A673 (cell line): ENCODE results near the gene GALNT2. TPM values are rescaled to one million over a fixed set of nuclear protein-coding genes. Genes with fewer than 3 reads are reported as not detected.

Source experiments
- BruUV-seq: library from RNA; stranded (reverse); fragments of 400-500 nt; replicated peaks from 2 replicates; lab custom pipeline; 2021; lab: Mats Ljungman, UMichigan
- CTCF ChIA-PET: fragments of 300-600 bp; sonication (Branson Sonifier 250); formaldehyde crosslinking; loops from one replicate; lab custom pipeline; 2022; ENCODE audit warnings: antibody characterized with exemption; lab: Charles Lee
- POLR2A ChIA-PET: fragments of 300-600 bp; sonication (Branson Sonifier 250); formaldehyde crosslinking; loops from one replicate; lab custom pipeline; 2022; ENCODE audit warnings: antibody characterized with exemption; ENCODE audit not compliant: low non-redundant PET; lab: Charles Lee
- DNase-seq: peaks from one replicate; pipeline ENCODE4 v3.0.0-alpha.2; 2015; ENCODE audit warnings: low spot score
- H3K27ac ChIP-seq: fragments of 200-600 bp; sonication (generic); 2 replicates; pipeline ENCODE4 v1.5.1; 2016; ENCODE audit warnings: mixed run types, low read depth, mild to moderate bottlenecking, mixed read lengths, antibody characterized with exemption, low read length; ENCODE audit not compliant: poor library complexity, severe bottlenecking
- H3K27me3 ChIP-seq: fragments of 200-600 bp; sonication (generic); replicated peaks from 2 replicates; pipeline ENCODE4 v1.6.1; 2017; ENCODE audit warnings: mixed run types, low read depth, mild to moderate bottlenecking, mixed read lengths, antibody characterized with exemption, low read length; ENCODE audit not compliant: insufficient read depth, poor library complexity
- H3K36me3 ChIP-seq: fragments of 200-600 bp; sonication (generic); 2 replicates; pipeline ENCODE4 v1.6.1; 2016; ENCODE audit warnings: mixed run types, mild to moderate bottlenecking, mixed read lengths, antibody characterized with exemption, low read length; ENCODE audit not compliant: insufficient read depth, poor library complexity, severe bottlenecking
- H3K4me1 ChIP-seq: fragments of 200-600 bp; sonication (generic); 2 replicates; pipeline ENCODE4 v1.6.1; 2017; ENCODE audit warnings: mixed run types, mild to moderate bottlenecking, mixed read lengths, antibody characterized with exemption, low read length; ENCODE audit not compliant: insufficient read depth, poor library complexity, severe bottlenecking
- H3K4me3 ChIP-seq: fragments of 200-600 bp; sonication (generic); 2 replicates; pipeline ENCODE4 v1.5.1; 2016; ENCODE audit warnings: low read depth, mixed run types, mild to moderate bottlenecking, mixed read lengths, low read length; ENCODE audit not compliant: poor library complexity, severe bottlenecking
- H3K9me3 ChIP-seq: fragments of 200-600 bp; sonication (generic); 2 replicates; pipeline ENCODE4 v1.6.1; 2016; ENCODE audit warnings: mixed run types, low read depth, mild to moderate bottlenecking, mixed read lengths, antibody characterized with exemption, low read length; ENCODE audit not compliant: poor library complexity, severe bottlenecking
- CTCF ChIP-seq: fragments of 300-800, 200-600 bp; sonication (generic); conservative IDR thresholded peaks from 2 replicates; pipeline ENCODE4 v1.5.1; 2017; ENCODE audit warnings: low read depth, mild to moderate bottlenecking, antibody characterized with exemption, low read length, moderate library complexity, mixed read lengths
- EZH2 ChIP-seq: fragments of 200-600 bp; sonication (generic); IDR thresholded peaks from 2 replicates; pipeline ENCODE4 v1.6.1; 2017; ENCODE audit warnings: borderline replicate concordance, low read depth, mild to moderate bottlenecking, mixed read lengths, antibody characterized with exemption, low read length; ENCODE audit not compliant: poor library complexity, severe bottlenecking
- intact Hi-C: fragments of 100-400 bp; cut with micrococcal nuclease; formaldehyde crosslinking; loops from one replicate; pipeline ENCODE4 v1.10.0; 2022; ENCODE audit not compliant: unreplicated experiment
- total RNA-seq: library from RNA; stranded (reverse); gene quantifications from 2 replicates; pipeline ENCODE4 v1.2.3, GENCODE V29; 2021

Gene GALNT2
- total RNA-seq, 1 experiment from 2014 or later = 94.6 TPM

GRCh38 chr1:230250666-230251065 is 183.6 kb downstream of the GALNT2 start:
- no peak overlapping the region for H3K4me3 ChIP-seq
- H3K4me1 ChIP-seq = no peaks in the 10 kb centered on the region
- BruUV-seq = no TSS peak
- ChIA-PET CTCF (no interaction called here), POLR2A (no interaction called here)
- H3K27ac ChIP-seq = no peak overlapping the region
- no peaks in the 10 kb centered on the region for H3K27me3 ChIP-seq
- DNase-seq = no peak
- TF ChIP-seq CTCF (no peak), EZH2 (no peak)
- no peaks in the 10 kb centered on the region for H3K9me3 ChIP-seq
- intact Hi-C loops = no loop called here
- peaks cover 5% of the 10 kb centered on the region for H3K36me3 ChIP-seq

DNA sequence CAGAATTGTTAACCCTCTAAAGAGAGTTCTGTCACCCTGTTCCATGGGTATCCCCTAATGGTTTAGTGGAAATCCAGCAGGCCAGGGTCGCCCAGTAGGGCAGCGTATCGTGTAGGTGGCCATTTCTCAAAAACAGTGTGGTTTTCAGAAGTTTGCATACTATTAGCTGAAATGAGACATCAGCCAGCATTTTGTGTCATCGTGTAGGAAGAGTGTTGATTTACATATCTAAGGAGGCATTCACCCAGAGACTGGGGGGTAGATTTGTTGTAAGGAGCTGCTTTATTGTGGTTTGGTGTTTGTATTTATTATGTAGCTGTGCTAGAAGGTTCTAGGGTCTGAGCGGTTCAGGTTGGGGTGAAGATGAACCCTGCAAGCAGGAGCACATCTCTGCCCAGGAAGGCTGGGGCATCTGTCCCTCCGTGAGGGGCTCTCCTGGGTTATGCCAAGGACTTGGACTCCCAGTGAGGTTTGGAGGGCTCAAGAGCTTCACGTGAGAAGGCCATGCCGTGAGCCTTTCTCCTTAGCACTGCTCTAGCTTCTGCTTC is 184.7 kb downstream of the GALNT2 start:
- intact Hi-C loops = no loop called here
- BruUV-seq = no TSS peak
- TF ChIP-seq EZH2 (no peak), CTCF (no peak)
- POLR2A ChIA-PET = no interaction called here
- H3K4me1 ChIP-seq = no peaks in the 10 kb centered on the region
- CTCF ChIA-PET = no interaction called here
- H3K9me3 ChIP-seq = no peaks in the 10 kb centered on the region
- no peaks in the 10 kb centered on the region for H3K36me3 ChIP-seq
- H3K27me3 ChIP-seq = no peaks in the 10 kb centered on the region
- no peak overlapping the region for H3K27ac ChIP-seq
- H3K4me3 ChIP-seq = no peak overlapping the region
- DNase-seq = no peak

- intact Hi-C loops = no loop called here
- POLR2A ChIA-PET = no interaction called here
- no peak overlapping the region for H3K27ac ChIP-seq
- H3K4me1 ChIP-seq = no peaks in the 10 kb centered on the region
- no peaks in the 10 kb centered on the region for H3K36me3 ChIP-seq
- CTCF ChIA-PET = no interaction called here
- no peaks in the 10 kb centered on the region for H3K9me3 ChIP-seq
- no peaks in the 10 kb centered on the region for H3K27me3 ChIP-seq
- no peak for DNase-seq
- TF ChIP-seq EZH2 (no peak), CTCF (no peak)
- no peak overlapping the region for H3K4me3 ChIP-seq
- BruUV-seq = no TSS peak
Measured at GRCh38 chr1:230253150-230253549, 186.1 kb downstream of the GALNT2 start.
